ENCODE results near the gene INPP5D.
"Not testable (repeated sequence)": the region's sequence is repeated elsewhere in the genome, so short reads cannot be mapped to it uniquely, and the experiment has no call there.

INPP5D gene

DNA sequence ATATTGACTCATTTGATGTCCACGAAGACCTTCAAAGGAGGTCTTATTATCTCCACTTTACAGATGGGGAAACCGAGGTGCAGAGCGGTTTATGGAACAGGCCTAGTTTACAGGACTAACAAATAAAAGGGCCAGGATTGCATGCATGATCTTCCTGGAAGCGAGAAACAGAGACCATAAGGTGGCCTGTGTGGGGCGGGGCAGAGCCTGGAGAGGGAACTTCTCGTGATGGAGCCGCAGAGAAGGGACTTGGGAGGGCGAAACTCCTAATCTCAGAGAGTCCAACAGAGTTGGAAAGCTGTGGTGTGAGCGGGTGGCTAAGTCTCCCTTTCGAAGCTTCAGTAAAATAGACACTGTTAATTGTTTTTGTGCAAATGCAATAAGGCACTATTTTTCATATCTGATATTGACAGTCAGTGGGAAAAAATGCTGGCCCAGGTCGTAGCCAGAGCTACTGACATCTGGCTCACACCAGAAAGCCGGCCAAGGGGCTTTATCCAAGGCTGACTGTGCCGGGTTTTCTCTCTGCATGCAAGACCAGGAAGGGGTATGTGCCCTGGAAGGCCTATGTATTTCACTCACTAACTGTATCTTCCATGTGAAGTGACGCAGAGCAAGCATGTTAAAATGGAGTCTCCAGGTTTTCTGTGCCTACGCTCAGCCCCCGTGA is 4.5 kb downstream of the INPP5D start:
- Histone ChIP-seq H3K27me3 (ENCODE audit: insufficient read depth, low read length) (no peaks in the 10 kb centered on the region), H3K9me3 (ENCODE audit: low read length) (no peaks in the 10 kb centered on the region; the same call in 1 of the 2 replicates), H3K4me3 (ENCODE audit: low read depth, low read length, poor library complexity, severe bottlenecking) (no peak overlapping the region), H3K9ac (ENCODE audit: low read length) (no peak overlapping the region), H3K27ac (ENCODE audit: low read depth, low read length, poor library complexity, severe bottlenecking) (no peak overlapping the region), H3K4me1 (ENCODE audit: insufficient read depth, low read length, severe bottlenecking) (peaks cover 45% of the 10 kb centered on the region), H4K20me1 (ENCODE audit: insufficient read depth, low read length) (no peaks in the 10 kb centered on the region), H3K36me3 (ENCODE audit: insufficient read depth, low read length) (peaks cover 41% of the 10 kb centered on the region), H3K4me2 (ENCODE audit: low read length) (no peak overlapping the region), H3K9me2 (ENCODE audit: low read depth, low read length) (no peaks in the 10 kb centered on the region), H2AFZ (ENCODE audit: low read length) (no peak overlapping the region), H3K79me2 (ENCODE audit: insufficient read depth, low read length) (no peaks in the 10 kb centered on the region), H3F3A (ENCODE audit: insufficient read depth, low read length) (no peaks in the 10 kb centered on the region)
- TF ChIP-seq, protein P1, sequence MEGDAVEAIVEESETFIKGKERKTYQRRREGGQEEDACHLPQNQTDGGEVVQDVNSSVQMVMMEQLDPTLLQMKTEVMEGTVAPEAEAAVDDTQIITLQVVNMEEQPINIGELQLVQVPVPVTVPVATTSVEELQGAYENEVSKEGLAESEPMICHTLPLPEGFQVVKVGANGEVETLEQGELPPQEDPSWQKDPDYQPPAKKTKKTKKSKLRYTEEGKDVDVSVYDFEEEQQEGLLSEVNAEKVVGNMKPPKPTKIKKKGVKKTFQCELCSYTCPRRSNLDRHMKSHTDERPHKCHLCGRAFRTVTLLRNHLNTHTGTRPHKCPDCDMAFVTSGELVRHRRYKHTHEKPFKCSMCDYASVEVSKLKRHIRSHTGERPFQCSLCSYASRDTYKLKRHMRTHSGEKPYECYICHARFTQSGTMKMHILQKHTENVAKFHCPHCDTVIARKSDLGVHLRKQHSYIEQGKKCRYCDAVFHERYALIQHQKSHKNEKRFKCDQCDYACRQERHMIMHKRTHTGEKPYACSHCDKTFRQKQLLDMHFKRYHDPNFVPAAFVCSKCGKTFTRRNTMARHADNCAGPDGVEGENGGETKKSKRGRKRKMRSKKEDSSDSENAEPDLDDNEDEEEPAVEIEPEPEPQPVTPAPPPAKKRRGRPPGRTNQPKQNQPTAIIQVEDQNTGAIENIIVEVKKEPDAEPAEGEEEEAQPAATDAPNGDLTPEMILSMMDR (IDR thresholded peaks at IDR 0.05; ENCODE audit: low read length), result no peak
- no peak for TF ChIP-seq EZH2 (IDR thresholded peaks at IDR 0.05; ENCODE audit: borderline replicate concordance, low read length)

DNA sequence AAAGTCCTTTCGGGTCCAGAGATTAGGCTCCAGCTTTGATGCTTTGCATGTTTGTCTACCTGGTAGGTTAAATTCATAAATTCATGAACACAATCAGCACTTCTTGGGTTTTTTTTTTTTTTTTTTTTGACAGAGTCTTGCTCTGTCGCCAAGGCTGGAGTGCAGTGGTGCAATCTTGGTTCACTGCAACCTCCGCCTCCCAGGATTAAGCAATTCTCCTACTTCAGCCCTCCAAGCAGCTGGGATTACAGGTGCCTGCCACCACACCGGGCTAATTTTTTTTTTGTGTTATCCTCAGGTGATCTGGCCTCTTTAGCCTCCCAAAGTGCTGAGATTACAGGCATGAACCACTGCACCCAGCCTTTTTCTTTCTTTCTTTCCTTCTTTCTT is 5.1 kb downstream of the INPP5D start:
- not testable (repeated sequence) for H2AFZ ChIP-seq (ENCODE audit: low read length); H3K27ac ChIP-seq (ENCODE audit: low read depth, low read length, poor library complexity, severe bottlenecking); H3K9ac ChIP-seq (ENCODE audit: low read length); H3F3A ChIP-seq (ENCODE audit: insufficient read depth, low read length); H3K9me3 ChIP-seq (ENCODE audit: low read length); H3K79me2 ChIP-seq (ENCODE audit: insufficient read depth, low read length); H3K9me2 ChIP-seq (ENCODE audit: low read depth, low read length); H3K27me3 ChIP-seq (ENCODE audit: insufficient read depth, low read length); H3K4me2 ChIP-seq (ENCODE audit: low read length); H3K4me3 ChIP-seq (ENCODE audit: low read depth, low read length, poor library complexity, severe bottlenecking); H4K20me1 ChIP-seq (ENCODE audit: insufficient read depth, low read length)
- Histone ChIP-seq H3K36me3 (ENCODE audit: insufficient read depth, low read length) (peaks cover 41% of the 10 kb centered on the region), H3K4me1 (ENCODE audit: insufficient read depth, low read length, severe bottlenecking) (peaks cover 46% of the 10 kb centered on the region)

DNA sequence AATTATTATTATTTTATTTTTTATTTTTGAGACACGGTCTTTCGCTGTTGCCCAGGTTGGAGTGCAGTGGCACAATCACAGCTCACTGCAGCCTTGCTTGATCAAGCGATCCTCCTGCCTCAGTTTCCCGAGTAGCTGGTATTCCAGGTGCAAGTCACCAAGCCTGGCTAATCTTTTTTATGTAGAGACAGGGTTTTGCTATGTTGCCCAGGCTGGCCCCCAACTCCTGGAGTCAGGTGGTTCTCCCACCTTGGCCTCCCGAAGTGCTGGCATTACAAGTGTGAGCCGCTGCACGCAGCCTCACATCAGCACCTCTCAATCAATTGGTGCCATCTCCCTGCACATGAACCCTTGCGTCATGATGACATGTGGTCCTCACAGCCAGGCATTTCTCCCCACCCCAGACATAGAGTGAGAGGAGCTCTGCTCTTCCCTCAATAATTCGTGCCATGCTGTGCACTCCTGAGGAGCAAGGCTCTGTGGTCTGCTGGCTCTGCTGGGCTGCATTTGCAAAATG is 5.9 kb downstream of the INPP5D start:
- TF ChIP-seq EZH2 (IDR thresholded peaks at IDR 0.05; ENCODE audit: borderline replicate concordance, low read length), result no peak
- TF ChIP-seq, protein P1 (IDR thresholded peaks at IDR 0.05; ENCODE audit: low read length), result no peak
- Histone ChIP-seq H3K79me2 (ENCODE audit: insufficient read depth, low read length) (peaks cover 3% of the 10 kb centered on the region; the same call in 1 of the 2 replicates), H3K4me2 (ENCODE audit: low read length) (no peak overlapping the region)

More for the DNA sequence above, 5.9 kb downstream of the INPP5D start:
- H3F3A ChIP-seq (ENCODE audit: insufficient read depth, low read length), result no peaks in the 10 kb centered on the region
- H3K9me2 ChIP-seq (ENCODE audit: low read depth, low read length), result no peaks in the 10 kb centered on the region
- H3K36me3 ChIP-seq (ENCODE audit: insufficient read depth, low read length), result peaks cover 41% of the 10 kb centered on the region
- H3K4me3 ChIP-seq (ENCODE audit: low read depth, low read length, poor library complexity, severe bottlenecking), result no peak overlapping the region
- H3K9ac ChIP-seq (ENCODE audit: low read length), result no peak overlapping the region
- no peaks in the 10 kb centered on the region for H4K20me1 ChIP-seq (ENCODE audit: insufficient read depth, low read length)
- no peaks in the 10 kb centered on the region for H3K27me3 ChIP-seq (ENCODE audit: insufficient read depth, low read length)
- peaks cover 55% of the 10 kb centered on the region for H3K4me1 ChIP-seq (ENCODE audit: insufficient read depth, low read length, severe bottlenecking)
- no peak overlapping the region for H2AFZ ChIP-seq (ENCODE audit: low read length)
- H3K27ac ChIP-seq (ENCODE audit: low read depth, low read length, poor library complexity, severe bottlenecking), result no peak overlapping the region
- no peaks in the 10 kb centered on the region; the same call in 1 of the 2 replicates for H3K9me3 ChIP-seq (ENCODE audit: low read length)

Measured in OCI-LY1 (cell line).